T-helper 17 cell (primary cell): ENCODE data around the gene PCDHGA1. TPM values are rescaled to one million over a fixed set of nuclear protein-coding genes. Genes with fewer than 3 reads are reported as not detected.

Source experiments
- ATAC-seq: fragments of 150-1000 bp; cut with Tn5 transposase; 2 replicates; pipeline ENCODE4 v1.10.0; 2021; ENCODE audit warnings: mild to moderate bottlenecking, moderate library complexity
- DNase-seq, 3 donors: peaks; one replicate each; pipeline versions ENCODE4 v3.0.0 to v3.0.0-alpha.2; 2020 to 2021
- H3K9me3 ChIP-seq: one replicate; pipeline ENCODE4 v1.7.0; 2013; ENCODE audit warnings: low read length, mild to moderate bottlenecking; ENCODE audit not compliant: control insufficient read depth, poor library complexity, severe bottlenecking
- H3K27ac Mint-ChIP-seq: one replicate; pipeline ENCODE4 v1.8.0; 2022; ENCODE audit warnings: mild to moderate bottlenecking, moderate library complexity, mixed read lengths
- H3K27me3 Mint-ChIP-seq: one replicate; pipeline ENCODE4 v1.8.0; 2022; ENCODE audit warnings: mixed read lengths
- H3K36me3 Mint-ChIP-seq: one replicate; pipeline ENCODE4 v1.8.0; 2022; ENCODE audit warnings: low read depth, mixed read lengths
- H3K4me1 Mint-ChIP-seq: one replicate; pipeline ENCODE4 v1.8.0; 2022; ENCODE audit warnings: mild to moderate bottlenecking, mixed read lengths
- H3K4me3 Mint-ChIP-seq: one replicate; pipeline ENCODE4 v1.8.0; 2022; ENCODE audit warnings: mild to moderate bottlenecking, moderate library complexity, mixed read lengths
- total RNA-seq, 4 donors: library from RNA in 2 of 4; stranded (reverse) in 2 of 4; gene quantifications; one replicate each; pipeline ENCODE4 v1.2.3 and lab custom pipeline; 2022 to 2026

Gene PCDHGA1
- total RNA-seq, 2 donors from 2014 or later = not detected

GRCh38 chr5:141494761-141495452 is 164.6 kb downstream of the PCDHGA1 start:
- Mint-ChIP-seq H3K27me3 (peaks cover 80% of the 10 kb centered on the region), H3K36me3 (peaks cover 12% of the 10 kb centered on the region), H3K27ac (no peak overlapping the region), H3K4me3 (no peak overlapping the region), H3K4me1 (peaks cover 13% of the 10 kb centered on the region)
- H3K9me3 ChIP-seq = no peaks in the 10 kb centered on the region
- ATAC-seq (no peak), DNase-seq (no peak)

GRCh38 chr5:141495453-141495811 is 165.1 kb downstream of the PCDHGA1 start:
- H3K9me3 ChIP-seq = no peaks in the 10 kb centered on the region
- H3K4me3 Mint-ChIP-seq = peak overlapping the region; percentile 55
- peaks cover 74% of the 10 kb centered on the region for H3K27me3 Mint-ChIP-seq
- no peak for DNase-seq
- peaks cover 13% of the 10 kb centered on the region for H3K4me1 Mint-ChIP-seq
- no peak for ATAC-seq
- H3K27ac Mint-ChIP-seq = no peak overlapping the region
- peaks cover 12% of the 10 kb centered on the region for H3K36me3 Mint-ChIP-seq

GRCh38 chr5:141496038-141496437 is 165.7 kb downstream of the PCDHGA1 start:
- Mint-ChIP-seq H3K36me3 (peaks cover 9% of the 10 kb centered on the region), H3K4me3 (no peak overlapping the region), H3K27me3 (peaks cover 68% of the 10 kb centered on the region), H3K27ac (no peak overlapping the region), H3K4me1 (peaks cover 13% of the 10 kb centered on the region)
- no peaks in the 10 kb centered on the region for H3K9me3 ChIP-seq
- ATAC-seq (no peak), DNase-seq (no peak)

GRCh38 chr5:141501761-141502160 is 171.4 kb downstream of the PCDHGA1 start:
- Mint-ChIP-seq H3K36me3 (peaks cover 2% of the 10 kb centered on the region), H3K27ac (no peak overlapping the region), H3K4me1 (peaks cover 2% of the 10 kb centered on the region), H3K27me3 (peaks cover 40% of the 10 kb centered on the region), H3K4me3 (no peak overlapping the region)
- DNase-seq = no peak
- no peaks in the 10 kb centered on the region for H3K9me3 ChIP-seq
- no peak for ATAC-seq

GRCh38 chr5:141503681-141504080 is 173.4 kb downstream of the PCDHGA1 start:
- H3K4me1 Mint-ChIP-seq = peaks cover 2% of the 10 kb centered on the region
- DNase-seq = no peak
- H3K27me3 Mint-ChIP-seq = peaks cover 24% of the 10 kb centered on the region

GRCh38 chr5:141504216-141504615 is 173.9 kb downstream of the PCDHGA1 start:
- no peak for ATAC-seq
- H3K9me3 ChIP-seq = no peaks in the 10 kb centered on the region
- no peak overlapping the region for H3K27ac Mint-ChIP-seq
- peaks cover 23% of the 10 kb centered on the region for H3K27me3 Mint-ChIP-seq
- peaks cover 2% of the 10 kb centered on the region for H3K36me3 Mint-ChIP-seq
- no peak overlapping the region for H3K4me3 Mint-ChIP-seq
- H3K4me1 Mint-ChIP-seq = peaks cover 2% of the 10 kb centered on the region
- DNase-seq = no peak

More at GRCh38 chr5:141503681-141504080, 173.4 kb downstream of the PCDHGA1 start:
- no peaks in the 10 kb centered on the region for H3K9me3 ChIP-seq
- no peak for ATAC-seq
- Mint-ChIP-seq H3K27ac (no peak overlapping the region), H3K36me3 (peaks cover 2% of the 10 kb centered on the region), H3K4me3 (no peak overlapping the region)

GRCh38 chr5:141506381-141507155 is 176.3 kb downstream of the PCDHGA1 start:
- peaks cover 2% of the 10 kb centered on the region for H3K36me3 Mint-ChIP-seq
- peaks cover 2% of the 10 kb centered on the region for H3K4me1 Mint-ChIP-seq
- H3K27ac Mint-ChIP-seq = no peak overlapping the region
- peaks cover 20% of the 10 kb centered on the region for H3K27me3 Mint-ChIP-seq
- no peak overlapping the region for H3K4me3 Mint-ChIP-seq
- DNase-seq (no peak), ATAC-seq (no peak)
- H3K9me3 ChIP-seq = no peaks in the 10 kb centered on the region

- H3K4me3 Mint-ChIP-seq = no peak overlapping the region
- no peak for DNase-seq
- H3K27me3 Mint-ChIP-seq = peaks cover 13% of the 10 kb centered on the region
- ATAC-seq = no peak
- peaks cover 3% of the 10 kb centered on the region for H3K4me1 Mint-ChIP-seq
- H3K9me3 ChIP-seq = no peaks in the 10 kb centered on the region
- no peaks in the 10 kb centered on the region for H3K36me3 Mint-ChIP-seq
- no peak overlapping the region for H3K27ac Mint-ChIP-seq
Observed at GRCh38 chr5:141507387-141508091, 177.2 kb downstream of the PCDHGA1 start.

GRCh38 chr5:141508440-141508797 is 178.1 kb downstream of the PCDHGA1 start:
- Mint-ChIP-seq H3K27me3 (peaks cover 13% of the 10 kb centered on the region), H3K27ac (no peak overlapping the region), H3K4me3 (no peak overlapping the region), H3K36me3 (peaks cover 2% of the 10 kb centered on the region), H3K4me1 (peaks cover 10% of the 10 kb centered on the region)
- ATAC-seq (no peak), DNase-seq (no peak)
- no peaks in the 10 kb centered on the region for H3K9me3 ChIP-seq

- Mint-ChIP-seq H3K4me3 (no peak overlapping the region), H3K27ac (no peak overlapping the region), H3K36me3 (peaks cover 2% of the 10 kb centered on the region), H3K27me3 (peaks cover 13% of the 10 kb centered on the region), H3K4me1 (peaks cover 15% of the 10 kb centered on the region)
- DNase-seq = no peak
- no peaks in the 10 kb centered on the region for H3K9me3 ChIP-seq
- ATAC-seq = no peak
Observed at GRCh38 chr5:141508798-141509611, 178.7 kb downstream of the PCDHGA1 start.

- Mint-ChIP-seq H3K4me1 (peaks cover 19% of the 10 kb centered on the region), H3K27me3 (peaks cover 7% of the 10 kb centered on the region), H3K27ac (no peak overlapping the region), H3K4me3 (no peak overlapping the region), H3K36me3 (peaks cover 2% of the 10 kb centered on the region)
- DNase-seq = no peak
- H3K9me3 ChIP-seq = no peaks in the 10 kb centered on the region
- ATAC-seq = no peak
Observed at GRCh38 chr5:141510160-141510559, 179.8 kb downstream of the PCDHGA1 start.

- Mint-ChIP-seq H3K27ac (no peak overlapping the region), H3K4me1 (peaks cover 21% of the 10 kb centered on the region), H3K4me3 (peak overlapping the region; percentile 39), H3K36me3 (peaks cover 2% of the 10 kb centered on the region), H3K27me3 (no peaks in the 10 kb centered on the region)
- no peaks in the 10 kb centered on the region for H3K9me3 ChIP-seq
- DNase-seq (no peak), ATAC-seq (no peak)
Observed at GRCh38 chr5:141510850-141511601, 180.7 kb downstream of the PCDHGA1 start.
